ENCODE results near the gene ME3.

Gene ME3

DNA sequence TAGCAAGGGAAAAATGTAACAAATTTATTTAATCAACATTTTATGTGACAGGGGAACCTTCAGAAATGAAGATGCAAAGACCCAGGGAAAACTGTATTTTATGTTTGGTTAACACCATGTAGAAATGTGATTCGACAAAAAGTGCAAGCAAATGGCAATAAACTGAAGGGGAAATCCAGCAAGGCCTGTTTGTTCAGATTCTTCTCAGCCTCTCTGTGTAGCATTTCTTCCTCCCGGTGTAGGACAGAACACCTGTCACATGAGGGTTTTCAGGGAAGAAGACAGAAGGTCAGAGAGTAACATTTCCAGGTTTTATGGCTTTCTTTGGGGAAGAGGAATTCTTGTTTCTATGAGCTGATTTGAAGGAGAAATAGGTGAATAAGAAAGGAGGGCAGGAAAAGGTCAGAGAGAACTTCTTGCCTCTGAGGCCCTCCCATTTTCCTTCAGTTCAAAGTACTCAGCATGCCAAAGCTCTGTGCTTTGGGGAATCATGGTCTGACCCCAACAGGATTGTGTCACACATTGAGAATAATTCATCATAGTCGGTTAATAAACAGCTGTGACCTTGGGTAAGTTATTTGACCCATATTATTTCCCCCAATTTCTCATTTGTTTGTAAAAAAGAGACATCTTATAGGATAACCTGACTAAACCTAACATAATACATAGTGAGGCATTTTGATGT lies 45.5 kb upstream of the ME3 start:
- no peak for DNase-seq (ENCODE audit: low read depth)
- no peak overlapping the region for H3K4me3 ChIP-seq (ENCODE audit: low read depth, low read length)
- TF ChIP-seq, protein P1, sequence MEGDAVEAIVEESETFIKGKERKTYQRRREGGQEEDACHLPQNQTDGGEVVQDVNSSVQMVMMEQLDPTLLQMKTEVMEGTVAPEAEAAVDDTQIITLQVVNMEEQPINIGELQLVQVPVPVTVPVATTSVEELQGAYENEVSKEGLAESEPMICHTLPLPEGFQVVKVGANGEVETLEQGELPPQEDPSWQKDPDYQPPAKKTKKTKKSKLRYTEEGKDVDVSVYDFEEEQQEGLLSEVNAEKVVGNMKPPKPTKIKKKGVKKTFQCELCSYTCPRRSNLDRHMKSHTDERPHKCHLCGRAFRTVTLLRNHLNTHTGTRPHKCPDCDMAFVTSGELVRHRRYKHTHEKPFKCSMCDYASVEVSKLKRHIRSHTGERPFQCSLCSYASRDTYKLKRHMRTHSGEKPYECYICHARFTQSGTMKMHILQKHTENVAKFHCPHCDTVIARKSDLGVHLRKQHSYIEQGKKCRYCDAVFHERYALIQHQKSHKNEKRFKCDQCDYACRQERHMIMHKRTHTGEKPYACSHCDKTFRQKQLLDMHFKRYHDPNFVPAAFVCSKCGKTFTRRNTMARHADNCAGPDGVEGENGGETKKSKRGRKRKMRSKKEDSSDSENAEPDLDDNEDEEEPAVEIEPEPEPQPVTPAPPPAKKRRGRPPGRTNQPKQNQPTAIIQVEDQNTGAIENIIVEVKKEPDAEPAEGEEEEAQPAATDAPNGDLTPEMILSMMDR (IDR thresholded peaks at IDR 0.05; ENCODE audit: low read depth, low read length, missing control alignments), result no peak

DNA sequence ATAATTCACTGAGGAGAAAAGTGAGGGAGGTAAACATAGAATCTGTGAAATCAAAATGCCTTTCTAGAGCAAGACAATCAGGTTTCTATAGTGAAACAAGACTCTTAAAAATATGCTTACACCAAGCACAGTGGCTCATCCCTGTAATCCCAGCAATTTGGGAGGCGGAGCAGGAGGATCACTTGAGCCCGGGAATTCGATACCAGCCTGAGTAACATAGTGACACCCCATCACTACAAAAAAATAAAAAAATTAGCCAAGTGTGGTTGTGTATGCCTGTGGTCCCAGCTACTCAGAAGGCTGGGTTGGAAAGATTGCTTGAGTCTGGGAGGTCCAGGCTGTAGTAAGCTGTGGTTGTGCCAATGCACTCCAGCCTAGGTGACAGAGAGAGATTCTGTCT lies 43.2 kb upstream of the ME3 start:
- TF ChIP-seq, protein P1 (IDR thresholded peaks at IDR 0.05; ENCODE audit: low read depth, low read length, missing control alignments), result no peak
- no peak overlapping the region for H3K4me3 ChIP-seq (ENCODE audit: low read depth, low read length)
- DNase-seq (ENCODE audit: low read depth), result no peak

DNA sequence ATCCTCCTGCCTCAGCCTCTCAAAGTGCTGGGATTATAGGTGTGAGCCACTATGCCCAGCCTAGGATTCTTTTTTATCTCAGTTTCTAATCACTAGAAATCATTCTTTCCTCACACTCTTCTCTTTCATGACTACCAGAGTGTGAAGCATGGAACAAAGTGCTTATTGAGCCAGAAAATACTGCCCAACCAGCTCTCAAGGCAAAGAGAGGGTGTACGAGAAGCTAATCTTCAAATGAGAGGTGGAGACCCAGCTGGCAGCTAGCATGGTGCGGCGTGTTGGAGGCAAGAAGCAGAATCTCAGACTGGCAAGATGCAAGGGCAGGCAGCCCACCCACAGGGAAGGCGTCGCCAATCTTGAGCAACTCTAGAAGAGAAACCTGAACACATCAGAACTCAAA lies 41.1 kb upstream of the ME3 start:
- TF ChIP-seq, protein P1 (IDR thresholded peaks at IDR 0.05; ENCODE audit: low read depth, low read length, missing control alignments), result no peak
- DNase-seq (ENCODE audit: low read depth), result no peak
- H3K4me3 ChIP-seq (ENCODE audit: low read depth, low read length), result no peak overlapping the region

DNA sequence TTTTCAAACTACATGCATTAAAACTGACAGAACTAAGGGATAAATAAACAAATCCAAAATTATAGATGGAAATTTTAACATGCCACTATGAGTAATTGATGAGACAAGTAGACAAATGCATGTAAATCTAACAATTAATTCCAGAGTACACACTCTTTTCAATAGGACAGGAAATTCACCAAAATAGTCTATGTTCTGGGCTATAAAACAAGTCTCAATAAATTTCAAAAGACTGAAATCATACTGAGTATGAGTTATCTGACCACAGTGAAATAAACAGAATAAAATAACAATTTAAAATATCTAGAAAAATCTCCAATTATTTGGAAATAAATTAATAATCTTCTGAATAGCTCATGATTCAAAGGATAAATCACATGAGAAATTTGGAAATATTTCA lies 38.5 kb upstream of the ME3 start:
- no peak for DNase-seq (ENCODE audit: low read depth)
- no peak overlapping the region for H3K4me3 ChIP-seq (ENCODE audit: low read depth, low read length)
- TF ChIP-seq, protein P1 (IDR thresholded peaks at IDR 0.05; ENCODE audit: low read depth, low read length, missing control alignments), result no peak

DNA sequence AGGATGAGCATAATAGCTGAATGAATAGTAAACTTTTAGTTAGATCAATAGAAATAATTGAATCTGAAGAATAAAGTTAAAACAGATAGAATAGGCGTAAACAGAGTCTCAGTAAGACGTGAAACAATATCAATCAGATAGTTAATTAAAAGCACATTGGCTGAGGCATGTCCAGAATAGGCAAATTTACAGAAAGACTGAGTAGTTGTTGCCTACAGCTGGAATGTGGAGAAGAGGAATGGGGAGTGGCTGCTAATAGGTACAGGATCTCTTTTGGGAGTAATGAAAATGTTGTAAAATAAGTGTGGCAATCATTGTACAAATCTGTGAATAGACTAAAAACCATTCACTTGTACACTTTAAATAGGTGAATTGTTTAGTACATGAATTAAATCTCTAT lies 36.3 kb upstream of the ME3 start:
- DNase-seq (ENCODE audit: low read depth), result no peak
- H3K4me3 ChIP-seq (ENCODE audit: low read depth, low read length), result no peak overlapping the region
- TF ChIP-seq, protein P1 (IDR thresholded peaks at IDR 0.05; ENCODE audit: low read depth, low read length, missing control alignments), result no peak

DNA sequence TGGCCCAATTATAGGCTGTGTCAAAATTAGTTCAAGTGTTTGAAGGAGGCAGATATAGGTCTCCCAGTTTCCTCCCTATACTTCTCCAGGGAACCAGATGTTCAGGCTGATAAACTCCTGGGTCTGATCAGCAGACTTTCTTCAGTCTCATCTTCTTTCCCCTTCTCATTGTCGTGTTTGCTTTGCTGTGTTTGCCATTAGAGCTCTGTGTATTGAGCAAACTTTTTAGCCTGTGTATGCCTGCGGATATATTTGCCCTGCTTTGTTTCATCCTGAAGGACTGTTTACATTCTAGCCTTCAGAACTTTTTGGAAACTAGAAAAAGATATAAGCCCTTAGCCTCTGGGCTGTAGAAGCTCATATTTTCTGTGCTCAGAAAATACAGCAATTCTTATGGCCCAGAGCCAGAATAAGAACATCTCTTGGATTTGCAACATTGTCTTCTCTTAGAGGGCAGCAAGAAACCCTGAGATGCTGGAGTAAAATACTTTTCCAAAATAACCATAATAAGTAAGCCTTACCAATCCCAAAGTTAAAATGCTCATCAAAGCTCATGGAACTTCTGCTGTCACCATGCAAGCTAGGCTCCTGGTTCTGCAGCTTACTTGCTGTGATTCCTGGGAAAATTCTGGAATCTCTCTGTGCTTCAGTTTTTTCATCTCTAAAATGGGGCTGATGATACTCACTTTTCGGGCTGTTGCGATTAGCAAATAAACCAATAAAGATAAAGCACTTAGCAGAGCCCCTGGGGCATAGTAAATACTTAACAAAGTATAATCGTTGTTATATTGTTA lies 34.1 kb upstream of the ME3 start:
- TF ChIP-seq, protein P1 (IDR thresholded peaks at IDR 0.05; ENCODE audit: low read depth, low read length, missing control alignments), result no peak
- no peak for DNase-seq (ENCODE audit: low read depth)

More for the DNA sequence above, 34.1 kb upstream of the ME3 start:
- no peak overlapping the region for H3K4me3 ChIP-seq (ENCODE audit: low read depth, low read length)
